Right renal cortex interstitium (tissue), 3 donors: ENCODE results near the gene SLC2A4RG. TPM values are rescaled to one million over a fixed set of nuclear protein-coding genes. Genes with fewer than 3 reads are reported as not detected.
A peak's percentile ranks its signal among the peaks of the same experiment; 100 is the strongest.

Experiments used
- DNase-seq, 3 donors: peaks; one replicate each; pipeline ENCODE4 v3.0.0-alpha.2; 2013; ENCODE audit warnings: low read depth in 3 of 3, low spot score in 2 of 3
- polyA plus RNA-seq, 3 donors: library from polyadenylated mRNA; unstranded; fragments of 120-200 nt; gene quantifications; one replicate each; pipeline ENCODE4 v1.2.1, GENCODE V29; 2013; ENCODE audit not compliant: insufficient read length in 3 of 3

SLC2A4RG gene
- polyA plus RNA-seq, 3 donors, result 57.9 to 66.1 (median 60.9) TPM

DNA sequence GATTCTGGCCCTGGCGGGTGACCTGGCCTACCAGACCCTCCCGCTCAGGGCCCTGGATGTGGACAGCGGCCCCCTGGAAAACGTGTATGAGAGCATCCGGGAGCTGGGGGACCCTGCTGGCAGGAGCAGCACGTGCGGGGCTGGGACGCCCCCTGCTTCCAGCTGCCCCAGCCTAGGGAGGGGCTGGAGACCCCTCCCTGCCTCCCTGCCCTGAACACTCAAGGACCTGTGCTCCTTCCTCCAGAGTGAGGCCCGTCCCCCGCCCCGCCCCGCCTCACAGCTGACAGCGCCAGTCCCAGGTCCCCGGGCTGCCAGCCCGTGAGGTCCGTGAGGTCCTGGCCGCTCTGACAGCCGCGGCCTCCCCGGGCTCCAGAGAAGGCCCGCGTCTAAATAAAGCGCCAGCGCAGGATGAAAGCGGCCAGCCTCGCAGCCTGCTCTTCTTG is 868 bp upstream of the SLC2A4RG start:
- peak in 1 of 3 donors; percentile 43 for DNase-seq

DNA sequence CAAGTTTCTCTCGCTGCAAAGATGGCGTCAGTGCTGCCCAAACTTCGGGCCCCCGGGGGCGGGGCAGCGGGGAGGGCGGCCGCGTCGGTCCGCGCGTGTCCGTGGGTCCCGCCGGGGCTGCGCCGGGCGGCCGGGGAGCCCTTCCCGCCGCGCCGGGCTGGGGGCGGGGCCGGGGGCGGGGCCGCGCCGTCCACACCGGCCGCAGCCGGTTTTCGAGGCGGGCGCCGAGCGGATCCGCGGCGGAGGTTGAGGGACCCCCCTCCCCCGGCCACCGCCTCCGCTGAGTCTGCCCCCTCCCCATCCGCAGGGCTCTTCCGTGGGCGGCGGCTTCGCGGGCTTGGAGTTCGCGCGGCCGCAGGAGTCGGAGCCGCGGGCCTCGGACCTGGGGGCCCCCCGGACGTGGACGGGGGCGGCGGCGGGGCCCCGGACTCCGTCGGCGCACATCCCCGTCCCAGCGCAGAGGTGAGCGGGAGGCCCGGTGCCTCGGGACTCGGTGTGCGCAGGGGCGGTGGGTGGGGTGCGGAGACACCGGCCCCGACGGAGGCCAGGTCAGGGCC is 572 bp downstream of the SLC2A4RG start:
- no peak for DNase-seq

DNA sequence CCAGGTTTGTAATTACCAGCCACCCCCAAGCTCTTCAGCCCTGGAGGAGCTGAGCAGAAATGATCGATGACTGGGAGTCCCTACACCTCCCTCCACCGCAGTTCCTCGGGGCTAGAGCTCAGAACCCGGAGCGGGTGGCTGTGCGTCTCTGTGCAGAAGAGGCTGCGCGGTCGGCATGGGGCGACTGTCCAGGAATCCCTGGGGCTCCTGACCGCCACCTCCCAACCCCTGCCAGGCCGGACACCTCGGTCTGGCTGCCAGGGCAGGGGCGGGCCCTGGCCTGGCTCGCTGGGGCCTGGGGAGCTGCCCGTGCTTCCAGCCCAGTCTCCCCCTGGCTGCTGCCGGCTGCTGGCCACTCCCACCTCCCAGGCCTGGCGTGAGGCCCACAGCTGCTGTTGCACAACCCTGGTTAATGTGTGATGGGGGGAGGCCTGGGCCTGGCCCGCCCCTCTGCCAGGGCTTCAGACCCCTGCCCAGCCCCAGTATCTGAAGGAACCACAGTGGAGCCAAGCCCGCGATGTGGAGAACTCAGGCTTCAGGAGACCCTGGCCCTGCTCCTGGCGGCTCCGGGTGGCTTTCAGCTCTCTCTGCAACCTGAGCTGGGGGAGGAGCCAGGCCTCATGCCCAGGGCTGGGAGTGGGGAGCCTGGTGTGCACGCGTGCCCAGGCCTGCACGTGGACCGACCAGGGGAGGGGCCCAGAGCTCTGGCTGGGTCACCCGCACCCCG is 1.2 kb downstream of the SLC2A4RG start:
- peak; percentile 60 to 76 (median 73) for DNase-seq

DNA sequence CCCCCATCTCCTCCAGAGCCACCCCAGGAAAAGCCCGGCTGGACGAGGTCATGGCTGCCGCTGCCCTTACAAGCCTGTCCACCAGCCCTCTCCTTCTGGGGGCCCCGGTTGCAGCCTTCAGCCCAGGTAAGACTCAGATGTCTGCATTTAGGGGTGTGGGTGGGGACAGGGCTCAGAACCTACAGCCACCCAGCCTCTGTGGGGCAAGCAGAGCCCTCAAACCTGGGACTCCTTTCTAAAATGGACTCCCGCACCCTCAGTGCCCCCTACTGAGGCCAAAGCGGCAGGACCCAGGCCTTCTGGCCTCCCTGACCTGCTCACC is 1.7 kb downstream of the SLC2A4RG start:
- no peak for DNase-seq

DNA sequence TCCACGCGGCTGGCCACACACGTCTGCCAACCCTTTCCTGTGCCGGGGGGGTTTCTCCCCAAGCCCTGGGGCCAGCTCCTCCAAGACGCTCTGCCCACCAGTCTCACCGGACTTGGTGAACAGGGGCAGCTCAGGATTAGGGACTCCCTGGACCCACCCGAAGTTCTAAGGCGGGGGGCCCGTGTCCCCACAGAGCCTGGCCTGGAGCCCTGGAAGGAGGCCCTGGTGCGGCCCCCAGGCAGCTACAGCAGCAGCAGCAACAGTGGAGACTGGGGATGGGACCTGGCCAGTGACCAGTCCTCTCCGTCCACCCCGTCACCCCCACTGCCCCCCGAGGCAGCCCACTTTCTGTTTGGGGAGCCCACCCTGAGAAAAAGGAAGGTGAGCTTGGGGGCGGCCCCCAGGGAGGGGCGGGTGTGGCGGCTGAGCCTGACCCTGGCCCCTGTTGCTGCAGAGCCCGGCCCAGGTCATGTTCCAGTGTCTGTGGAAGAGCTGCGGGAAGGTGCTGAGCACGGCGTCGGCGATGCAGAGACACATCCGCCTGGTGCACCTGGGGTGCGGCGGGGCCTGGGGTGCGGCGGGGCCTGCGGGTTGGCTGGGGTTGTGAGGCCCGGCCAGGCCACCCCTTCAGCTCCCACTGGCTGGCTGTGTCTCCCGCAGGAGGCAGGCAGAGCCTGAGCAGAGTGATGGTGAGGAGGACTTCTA is 2.3 kb downstream of the SLC2A4RG start:
- DNase-seq, result no peak

DNA sequence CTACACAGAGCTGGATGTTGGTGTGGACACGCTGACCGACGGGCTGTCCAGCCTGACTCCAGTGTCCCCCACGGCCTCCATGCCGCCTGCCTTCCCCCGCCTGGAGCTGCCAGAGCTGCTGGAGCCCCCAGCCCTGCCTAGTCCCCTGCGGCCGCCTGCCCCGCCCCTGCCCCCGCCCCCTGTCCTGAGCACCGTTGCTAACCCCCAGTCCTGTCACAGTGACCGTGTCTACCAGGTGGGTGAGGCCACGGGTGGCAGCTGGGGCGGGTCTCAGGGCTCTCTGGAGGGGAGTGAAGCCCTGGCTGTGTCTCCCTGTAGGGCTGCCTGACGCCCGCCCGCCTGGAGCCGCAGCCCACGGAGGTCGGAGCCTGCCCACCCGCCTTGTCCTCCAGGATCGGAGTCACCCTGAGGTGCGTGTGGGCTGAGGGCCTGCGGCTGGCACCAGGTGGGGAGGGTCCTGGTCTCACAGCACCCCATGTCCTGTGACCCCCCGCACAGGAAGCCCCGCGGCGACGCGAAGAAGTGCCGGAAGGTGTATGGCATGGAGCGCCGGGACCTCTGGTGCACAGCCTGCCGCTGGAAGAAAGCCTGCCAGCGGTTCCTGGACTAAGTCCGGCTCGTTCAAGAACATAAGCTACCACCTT is 2.9 kb downstream of the SLC2A4RG start:
- no peak for DNase-seq

DNA sequence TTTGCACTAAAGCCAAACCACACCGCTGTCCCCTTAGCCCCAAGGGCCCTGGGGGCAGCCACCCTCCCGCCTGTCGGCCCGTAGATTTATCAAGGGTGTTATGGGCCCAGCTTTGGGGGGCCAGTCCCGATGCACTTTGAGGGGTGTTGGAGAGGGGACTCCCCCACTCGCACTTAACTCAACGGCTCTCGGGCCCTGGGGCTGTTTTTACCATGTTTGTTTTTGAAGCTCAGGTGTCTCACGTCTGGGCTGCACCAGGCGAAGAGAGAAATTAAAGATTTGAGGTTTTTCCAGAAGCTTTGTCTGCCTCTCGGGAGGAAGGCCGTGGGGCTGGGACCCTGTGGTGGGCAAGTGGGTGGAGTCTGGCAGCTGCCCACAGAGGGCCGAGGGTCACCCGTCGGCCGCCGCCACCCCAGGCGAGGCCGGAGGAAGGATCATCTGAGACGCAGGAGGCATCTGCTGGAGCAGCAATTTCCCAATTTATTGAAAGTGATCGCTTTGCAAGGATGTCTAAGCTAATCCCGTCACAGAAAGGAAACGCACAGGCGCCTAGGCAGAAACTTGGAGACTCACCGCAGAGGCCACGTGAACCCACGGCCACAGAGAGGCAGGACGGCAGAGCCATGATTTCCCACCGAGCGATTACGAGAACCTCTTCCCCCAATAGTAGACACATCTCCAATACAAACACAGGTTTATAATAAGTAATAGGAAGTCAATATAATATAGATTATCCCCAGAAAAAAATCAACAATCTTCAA is 3.8 kb downstream of the SLC2A4RG start:
- DNase-seq, result no peak

DNA sequence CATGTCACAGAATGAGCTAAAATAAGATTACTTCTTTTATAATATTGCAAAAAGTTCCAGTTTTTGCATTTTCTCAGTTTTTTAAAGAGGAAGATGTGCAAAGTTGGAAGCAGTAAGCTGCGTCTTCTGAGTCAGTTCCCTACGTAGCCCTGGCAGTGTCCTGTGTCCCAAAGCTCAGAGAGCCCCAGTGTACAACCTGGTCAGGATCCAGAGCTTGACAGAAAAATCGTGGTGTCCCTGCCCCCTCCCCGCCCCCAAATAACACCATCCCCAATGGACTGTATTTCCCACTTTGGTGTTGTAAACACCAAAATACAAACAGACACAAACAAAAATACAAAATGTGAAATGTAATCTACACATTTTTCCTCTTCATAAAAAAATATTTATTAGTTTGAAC is 4.6 kb downstream of the SLC2A4RG start:
- no peak for DNase-seq

DNA sequence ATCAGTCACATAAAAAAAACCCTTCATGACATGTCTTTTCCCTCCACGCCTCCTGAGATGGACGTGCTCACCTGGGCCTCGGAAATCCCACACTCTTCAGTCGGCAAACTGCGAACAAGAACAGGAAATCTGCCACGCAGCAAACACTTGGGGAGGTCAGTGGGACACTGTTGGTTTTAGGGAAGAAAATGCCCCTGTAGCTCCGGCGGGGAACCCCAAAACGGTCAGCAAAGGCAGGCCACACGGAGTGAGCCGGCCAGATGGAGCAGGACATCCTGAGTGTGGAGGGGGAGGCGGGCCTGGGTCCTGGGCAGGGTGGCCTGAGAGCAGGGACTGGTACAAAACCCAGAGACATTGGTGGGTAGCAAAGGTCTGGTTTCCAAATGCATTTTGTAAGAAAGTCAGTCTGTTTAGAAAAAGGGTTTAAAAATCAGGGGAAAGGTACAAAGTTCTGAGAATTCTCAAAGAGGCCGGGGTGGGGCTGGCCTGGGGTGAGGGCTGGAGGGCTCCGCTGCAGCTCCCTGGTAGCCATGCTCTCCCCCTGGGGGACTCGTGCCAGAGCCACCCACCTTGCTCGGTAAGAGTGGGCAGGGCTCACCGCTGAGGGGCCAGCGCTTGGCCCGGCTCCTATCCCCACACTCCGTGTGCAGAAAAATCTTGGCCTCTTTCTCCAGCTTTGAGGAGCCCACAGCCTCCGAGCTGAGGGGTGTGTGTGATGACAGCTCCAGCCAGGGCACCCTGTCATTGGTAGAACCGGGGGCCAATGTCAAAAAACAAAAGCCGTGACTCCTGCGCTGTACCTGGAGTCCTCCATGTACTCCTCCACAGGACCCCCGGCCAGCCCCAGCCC is 5.2 kb downstream of the SLC2A4RG start:
- DNase-seq, result no peak

DNA sequence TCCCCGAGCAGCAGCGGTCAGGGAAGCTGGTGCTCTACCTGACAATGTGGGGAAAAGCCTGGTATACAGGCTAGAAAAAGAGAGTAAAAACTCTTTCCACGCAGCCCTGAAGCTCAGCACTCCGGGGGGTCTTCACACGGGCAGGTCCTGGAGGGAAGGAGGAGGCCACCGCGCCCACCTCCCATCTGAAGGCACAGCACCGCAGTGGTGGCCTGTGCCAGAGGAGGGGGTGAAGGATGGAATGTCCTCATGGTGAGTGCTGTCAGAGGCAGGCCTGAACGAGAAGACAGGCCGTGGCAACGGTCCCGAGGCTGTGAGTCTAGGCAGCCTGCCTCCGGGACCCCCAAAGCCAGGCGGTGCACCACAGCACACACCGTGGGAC is 5.8 kb downstream of the SLC2A4RG start:
- no peak for DNase-seq

DNA sequence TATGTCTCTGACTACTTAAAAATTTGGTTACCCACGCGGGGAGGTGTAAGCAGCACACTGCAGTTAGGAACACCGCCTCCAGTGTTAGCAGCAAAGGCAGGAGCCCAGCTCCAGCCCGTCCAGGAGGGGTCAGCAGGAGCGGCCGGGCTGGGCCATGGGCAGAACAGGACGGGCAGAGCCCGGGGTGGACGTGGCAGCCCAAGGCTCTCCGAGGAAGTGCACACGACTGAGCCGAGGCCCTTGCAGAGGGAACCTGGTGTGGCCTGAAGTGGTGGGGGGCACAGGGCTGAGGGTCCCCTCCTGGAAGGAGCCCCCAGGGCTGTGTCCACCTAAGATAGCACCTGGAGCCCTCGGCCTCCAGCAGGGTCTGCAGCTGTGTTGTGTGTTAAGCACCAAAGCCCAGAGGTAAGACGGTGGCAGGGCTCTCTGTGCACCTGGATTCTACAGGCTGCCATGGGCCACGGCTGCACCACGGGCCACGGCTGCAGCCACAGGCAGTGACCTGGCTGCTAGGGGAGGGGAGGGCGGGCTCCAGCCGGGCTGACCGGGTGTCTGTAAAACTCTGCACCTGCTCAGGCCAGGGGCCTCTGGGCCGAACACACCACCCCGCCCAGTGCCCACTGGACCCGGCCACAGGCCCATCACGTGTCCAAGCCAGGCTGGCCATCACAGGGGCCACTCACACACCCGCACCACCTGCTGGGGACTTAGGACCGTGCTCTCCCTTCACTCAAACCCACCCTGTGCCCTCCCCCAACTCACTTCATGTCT is 6.6 kb downstream of the SLC2A4RG start:
- no peak for DNase-seq

DNA sequence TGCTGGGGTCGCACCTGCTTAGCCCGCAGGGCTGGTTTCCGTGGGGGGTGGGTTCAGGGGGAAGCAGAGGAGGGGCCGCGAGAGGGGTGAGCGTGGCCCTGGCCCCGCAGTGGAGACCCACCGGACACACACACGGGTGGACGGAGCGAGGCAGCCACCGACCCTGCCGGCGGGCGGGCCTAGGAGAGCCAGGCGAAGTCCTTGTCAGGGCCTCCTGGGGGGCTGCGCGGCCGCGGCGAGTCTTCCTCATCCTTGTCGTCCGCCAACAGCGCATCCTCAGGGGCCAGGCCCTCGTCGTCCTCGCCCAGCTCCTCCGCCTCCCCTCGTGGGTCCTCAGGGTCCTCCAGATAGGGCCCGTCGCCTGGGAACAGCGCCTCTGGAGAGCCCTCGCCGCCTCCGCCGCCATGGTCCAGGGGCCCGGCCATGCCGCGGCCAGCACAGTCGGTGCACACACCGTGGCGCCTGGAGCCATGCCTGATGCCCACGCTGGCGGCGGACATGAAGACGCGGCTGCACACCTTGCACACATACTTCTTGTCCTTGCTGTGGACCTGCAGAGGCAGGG is 7.3 kb downstream of the SLC2A4RG start:
- DNase-seq, result no peak

DNA sequence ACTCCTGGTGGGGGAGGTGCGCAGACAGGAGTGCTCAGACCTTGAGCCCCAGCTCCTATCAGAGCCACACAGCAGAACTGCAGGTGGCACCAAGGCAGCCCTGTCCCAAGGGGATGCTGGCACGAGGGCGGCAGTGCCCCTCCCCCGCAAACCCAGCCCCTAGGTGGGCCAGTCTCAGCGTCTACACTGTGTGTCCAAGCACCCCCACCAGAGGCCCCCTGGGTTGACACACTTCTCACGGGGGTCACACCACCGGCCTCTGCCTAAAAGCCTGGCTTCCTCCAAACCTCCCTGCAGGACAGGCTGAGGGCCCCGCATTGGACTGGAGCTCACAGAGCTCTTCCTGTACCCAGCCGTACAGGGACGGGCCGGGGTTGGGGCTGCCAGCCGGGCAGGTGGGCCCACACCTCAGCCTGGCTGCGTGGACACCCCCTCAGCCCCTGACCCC is 8.1 kb downstream of the SLC2A4RG start:
- no peak for DNase-seq

DNA sequence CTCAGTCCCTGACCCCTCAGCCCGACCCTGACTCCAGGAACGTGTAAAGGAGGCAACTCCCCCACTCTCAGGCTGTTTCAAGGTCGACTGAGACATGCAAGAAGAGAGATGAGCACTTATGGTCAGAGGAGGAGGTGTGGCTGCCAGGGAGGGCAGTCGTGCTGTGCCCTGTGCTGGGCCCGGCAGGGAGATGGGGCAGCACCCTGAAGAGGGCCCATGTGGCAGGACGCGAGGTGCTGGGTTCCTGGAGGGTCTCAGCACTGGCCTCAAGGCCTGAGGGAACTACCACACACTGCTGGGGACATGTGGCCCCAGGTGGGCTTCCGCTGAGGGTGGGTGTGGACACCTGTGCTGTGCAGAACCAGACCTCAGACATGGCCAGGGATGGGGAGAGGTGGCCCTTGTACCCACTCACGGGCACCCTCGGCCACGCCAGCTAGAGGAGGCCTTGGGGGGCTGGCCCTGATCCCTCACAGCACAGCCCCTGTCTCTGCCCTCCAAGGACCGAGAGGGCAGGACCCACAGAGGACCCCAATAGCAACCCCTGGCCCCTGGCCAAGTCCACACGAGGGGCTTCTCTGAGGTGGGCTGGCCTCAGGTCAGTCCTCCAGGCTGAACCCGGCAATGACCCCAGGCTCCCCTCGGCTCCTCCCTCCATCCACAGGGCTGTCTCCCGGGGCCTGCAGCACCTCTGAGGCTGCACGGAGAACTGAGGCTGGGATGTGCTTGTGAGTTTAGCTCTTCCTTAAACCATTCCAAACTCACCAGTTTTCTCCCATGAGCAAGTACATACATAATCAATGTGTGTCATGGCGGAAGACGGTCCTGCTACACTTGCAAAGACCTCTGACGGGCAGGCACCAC is 8.7 kb downstream of the SLC2A4RG start:
- no peak for DNase-seq

DNA sequence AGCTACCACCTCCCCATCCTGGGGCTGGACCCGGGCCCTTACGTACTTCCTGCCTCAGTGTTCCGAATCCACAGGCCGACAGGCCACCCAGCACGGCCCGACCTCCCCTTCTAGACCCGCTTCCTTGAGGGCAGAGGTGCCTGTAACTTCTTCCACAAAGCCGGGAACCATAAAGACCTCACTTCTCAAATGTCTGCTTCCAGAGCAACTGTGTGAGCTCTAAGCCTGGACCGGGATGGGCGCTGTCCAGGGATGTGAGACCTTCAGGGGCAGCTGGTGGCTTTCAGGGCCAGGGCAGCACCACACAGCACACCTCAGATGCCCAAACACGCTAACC is 9.3 kb downstream of the SLC2A4RG start:
- DNase-seq, result no peak

DNA sequence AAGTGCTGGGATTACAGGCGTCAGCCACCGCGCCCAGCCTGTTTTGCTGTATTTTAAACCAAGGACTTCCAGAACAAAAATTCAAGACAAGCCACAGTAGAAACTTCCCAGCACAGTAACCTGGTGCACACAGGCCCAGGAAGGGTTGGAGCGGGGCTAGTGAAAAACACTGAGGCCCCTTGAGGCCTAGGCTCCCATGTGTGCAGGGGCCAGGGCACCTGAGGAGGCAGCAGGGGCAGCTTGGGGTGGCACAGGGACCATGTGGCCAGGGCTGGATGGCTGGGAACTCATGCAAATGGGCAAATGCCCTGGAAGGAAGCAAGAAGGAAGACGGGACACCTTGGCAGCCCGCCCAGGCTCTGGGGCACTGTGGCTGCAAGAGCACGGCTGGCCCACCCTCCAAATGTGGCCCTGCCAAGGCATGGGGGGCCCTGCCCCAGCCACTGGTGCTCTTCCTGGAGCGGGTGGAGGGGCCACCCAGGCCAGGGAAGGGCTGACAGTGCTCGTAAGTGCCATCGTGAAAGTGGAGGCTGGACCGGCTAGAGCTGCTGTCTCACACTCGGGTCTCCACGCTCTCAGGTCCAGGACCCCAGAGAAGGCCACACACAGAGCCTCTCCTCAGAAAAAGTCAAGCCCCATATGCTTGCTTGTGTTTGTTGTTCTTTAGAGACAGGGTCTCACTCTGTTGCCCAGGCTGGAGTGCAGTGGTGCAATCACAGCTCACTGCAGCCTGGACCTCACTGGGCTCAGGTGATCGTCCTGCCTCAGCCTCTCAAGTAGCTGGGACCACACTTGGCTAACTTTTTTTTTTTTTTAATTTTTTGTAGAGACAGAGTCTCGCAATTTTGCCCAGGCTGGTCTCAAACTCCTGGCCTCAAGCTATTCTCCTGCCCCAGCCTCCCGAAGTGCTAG is 10.3 kb downstream of the SLC2A4RG start:
- DNase-seq, result no peak
